GM03348 (cell line): ENCODE measurements around the gene TMEM253.
A peak's percentile ranks its signal among the peaks of the same experiment; 100 is the strongest.

Experiments
- DNase-seq: peaks from one replicate; pipeline ENCODE4 v3.0.0; 2012; ENCODE audit warnings: low spot score

TMEM253 gene

DNA sequence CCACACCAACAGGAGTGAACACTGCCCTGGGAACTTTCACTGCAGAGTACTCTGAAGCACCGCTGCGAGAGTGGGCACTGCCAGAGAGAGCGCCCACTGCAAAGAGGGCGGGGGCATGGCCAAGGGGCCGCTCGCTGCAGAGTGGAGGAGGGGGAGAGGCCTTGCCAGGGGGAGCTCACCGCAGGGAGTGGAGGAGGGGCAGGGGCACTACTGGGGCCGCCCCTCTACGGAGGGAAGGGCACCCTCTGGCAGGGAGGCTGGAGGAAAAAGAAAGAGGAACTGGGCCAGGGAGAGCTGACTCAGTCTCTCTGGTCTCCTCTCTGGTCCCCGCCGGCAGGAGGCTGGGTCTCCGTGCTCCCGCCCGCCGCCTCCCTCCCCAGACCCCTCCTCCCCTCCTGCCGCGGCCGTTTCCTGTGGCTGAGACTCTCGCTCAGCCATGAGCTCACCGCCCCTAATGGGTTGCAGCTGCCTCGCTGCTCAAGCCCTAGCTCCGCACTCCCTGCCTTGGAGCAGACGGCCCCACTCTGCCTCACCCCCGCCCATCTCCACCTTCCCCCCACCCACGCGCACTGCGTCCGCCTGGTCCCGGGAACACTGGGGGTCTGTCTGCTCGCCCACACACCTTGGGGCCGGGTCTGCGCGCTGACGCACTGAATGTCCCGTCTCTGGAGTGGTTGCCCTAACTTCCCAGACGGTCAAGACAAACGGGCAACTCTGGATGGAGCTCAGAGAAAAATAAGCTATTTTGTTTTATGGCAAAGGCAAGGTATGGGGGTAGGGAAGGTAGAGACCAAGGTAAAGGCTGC is 29.4 kb upstream of the TMEM253 start:
- DNase-seq: peak; percentile 95

DNA sequence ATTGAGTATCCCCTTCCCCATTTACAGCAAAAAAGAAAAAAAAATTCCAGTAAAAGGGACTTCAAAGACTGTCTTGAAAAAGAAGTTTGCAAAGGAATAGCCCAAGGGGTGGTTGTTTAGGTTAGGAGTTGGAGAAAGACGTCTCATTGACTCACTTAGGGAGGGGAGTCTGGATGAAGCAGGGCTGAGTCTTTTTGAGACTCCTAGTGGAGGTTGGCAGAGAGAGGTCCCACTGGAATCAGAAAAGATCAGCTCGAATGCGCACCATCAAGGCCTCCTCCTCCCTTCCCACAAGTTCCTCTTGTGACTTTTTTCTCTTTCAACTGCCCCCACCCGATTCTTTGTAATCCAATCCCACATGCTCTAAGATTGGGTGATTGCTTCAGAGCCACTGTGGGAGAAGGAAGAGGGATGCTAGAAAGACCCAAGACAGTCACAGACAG is 28.8 kb upstream of the TMEM253 start:
- DNase-seq: peak; percentile 78

DNA sequence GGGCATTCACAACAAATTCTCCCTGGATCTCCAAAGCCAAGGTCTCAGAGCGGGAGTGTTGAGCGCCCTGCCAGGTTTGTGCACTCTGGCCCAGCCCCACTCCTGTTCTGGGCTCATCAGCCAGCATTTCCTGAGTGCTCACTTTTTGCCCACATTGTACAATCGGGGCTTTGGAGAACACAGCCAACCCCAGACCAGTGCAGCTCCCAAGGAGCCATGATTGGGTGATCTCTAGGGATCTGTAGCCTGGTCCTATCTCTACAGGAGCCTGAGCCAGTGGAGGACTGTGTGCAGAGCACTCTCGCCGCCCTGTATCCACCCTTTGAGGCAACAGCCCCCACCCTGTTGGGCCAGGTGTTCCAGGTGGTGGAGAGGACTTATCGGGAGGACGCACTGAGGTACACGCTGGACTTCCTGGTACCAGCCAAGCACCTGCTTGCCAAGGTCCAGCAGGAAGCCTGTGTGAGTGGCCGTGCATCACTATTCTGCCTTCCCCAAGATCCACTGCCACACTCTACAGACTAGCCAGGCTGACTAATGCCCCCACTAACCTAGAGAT is 28.0 kb upstream of the TMEM253 start:
- no peak for DNase-seq

DNA sequence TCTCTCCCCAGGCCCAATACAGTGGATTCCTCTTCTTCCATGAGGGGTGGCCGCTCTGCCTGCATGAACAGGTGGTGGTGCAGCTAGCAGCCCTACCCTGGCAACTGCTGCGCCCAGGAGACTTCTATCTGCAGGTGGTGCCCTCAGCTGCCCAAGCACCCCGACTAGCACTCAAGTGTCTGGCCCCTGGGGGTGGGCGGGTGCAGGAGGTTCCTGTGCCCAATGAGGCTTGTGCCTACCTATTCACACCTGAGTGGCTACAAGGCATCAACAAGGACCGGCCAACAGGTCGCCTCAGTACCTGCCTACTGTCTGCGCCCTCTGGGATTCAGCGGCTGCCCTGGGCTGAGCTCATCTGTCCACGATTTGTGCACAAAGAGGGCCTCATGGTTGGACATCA is 26.9 kb upstream of the TMEM253 start:
- no peak for DNase-seq

DNA sequence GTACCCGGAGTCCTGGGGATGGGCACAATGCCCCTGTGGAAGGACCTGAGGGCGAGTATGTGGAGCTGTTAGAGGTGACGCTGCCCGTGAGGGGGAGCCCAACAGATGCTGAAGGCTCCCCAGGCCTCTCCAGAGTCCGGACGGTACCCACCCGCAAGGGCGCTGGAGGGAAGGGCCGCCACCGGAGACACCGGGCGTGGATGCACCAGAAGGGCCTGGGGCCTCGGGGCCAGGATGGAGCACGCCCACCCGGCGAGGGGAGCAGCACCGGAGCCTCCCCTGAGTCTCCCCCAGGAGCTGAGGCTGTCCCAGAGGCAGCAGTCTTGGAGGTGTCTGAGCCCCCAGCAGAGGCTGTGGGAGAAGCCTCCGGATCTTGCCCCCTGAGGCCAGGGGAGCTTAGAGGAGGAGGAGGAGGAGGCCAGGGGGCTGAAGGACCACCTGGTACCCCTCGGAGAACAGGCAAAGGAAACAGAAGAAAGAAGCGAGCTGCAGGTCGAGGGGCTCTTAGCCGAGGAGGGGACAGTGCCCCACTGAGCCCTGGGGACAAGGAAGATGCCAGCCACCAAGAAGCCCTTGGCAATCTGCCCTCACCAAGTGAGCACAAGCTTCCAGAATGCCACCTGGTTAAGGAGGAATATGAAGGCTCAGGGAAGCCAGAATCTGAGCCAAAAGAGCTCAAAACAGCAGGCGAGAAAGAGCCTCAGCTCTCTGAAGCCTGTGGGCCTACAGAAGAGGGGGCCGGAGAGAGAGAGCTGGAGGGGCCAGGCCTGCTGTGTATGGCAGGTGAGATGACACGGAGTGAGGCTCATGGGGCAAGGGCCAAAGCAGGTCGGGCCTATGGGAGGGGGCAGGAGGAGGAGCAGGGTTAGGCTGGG is 26.2 kb upstream of the TMEM253 start:
- no peak for DNase-seq

DNA sequence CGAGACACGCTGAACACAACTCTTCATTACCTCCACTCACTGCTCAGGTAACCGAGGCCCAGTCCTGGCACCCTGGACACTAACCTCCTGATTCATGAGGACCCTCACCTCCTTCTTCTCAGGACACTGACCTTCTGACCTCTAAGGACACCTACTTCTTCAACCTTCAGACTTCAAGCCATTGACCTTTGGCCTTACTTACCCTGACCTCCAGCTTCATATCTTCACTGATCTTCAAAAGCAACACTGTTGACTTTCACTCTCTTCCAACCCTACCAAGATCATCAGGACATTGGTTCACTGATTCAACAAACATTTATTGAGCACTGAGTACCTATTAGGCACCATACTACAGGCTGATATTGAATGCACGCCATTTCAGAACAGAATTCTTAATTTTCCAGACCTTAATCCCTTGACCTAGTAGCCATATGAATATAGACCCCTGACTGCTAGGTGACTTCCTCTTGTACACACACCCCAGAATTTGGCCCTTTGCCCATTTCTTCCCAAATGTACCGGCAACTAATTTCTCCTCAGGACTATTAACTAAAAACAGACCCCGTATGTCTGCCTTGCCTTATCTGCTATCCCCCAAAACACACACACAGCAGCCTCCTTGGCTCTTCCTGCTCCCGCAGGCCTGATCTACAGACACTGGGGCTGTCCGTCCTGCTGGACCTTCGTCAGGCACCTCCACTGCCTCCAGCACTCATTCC is 25.0 kb upstream of the TMEM253 start:
- no peak for DNase-seq

DNA sequence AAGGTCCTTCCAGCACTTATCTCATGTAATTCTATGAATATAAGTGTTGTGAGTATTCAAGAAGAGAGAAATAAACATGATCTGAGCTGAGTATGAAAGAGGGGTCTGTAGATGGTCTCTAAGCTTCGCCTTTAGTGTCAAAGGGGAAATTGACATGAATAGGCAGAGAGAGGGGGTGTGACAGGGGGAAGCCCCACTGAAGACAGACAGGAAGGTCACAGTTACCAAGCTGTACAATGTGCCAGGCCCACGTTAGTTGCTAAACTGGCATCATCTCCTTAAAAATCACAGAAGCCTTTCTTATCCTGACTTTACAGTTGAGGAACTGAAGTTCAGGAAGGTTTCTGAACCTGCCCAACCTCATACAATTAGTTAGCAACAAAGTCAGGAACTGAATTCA is 23.2 kb upstream of the TMEM253 start:
- no peak for DNase-seq

DNA sequence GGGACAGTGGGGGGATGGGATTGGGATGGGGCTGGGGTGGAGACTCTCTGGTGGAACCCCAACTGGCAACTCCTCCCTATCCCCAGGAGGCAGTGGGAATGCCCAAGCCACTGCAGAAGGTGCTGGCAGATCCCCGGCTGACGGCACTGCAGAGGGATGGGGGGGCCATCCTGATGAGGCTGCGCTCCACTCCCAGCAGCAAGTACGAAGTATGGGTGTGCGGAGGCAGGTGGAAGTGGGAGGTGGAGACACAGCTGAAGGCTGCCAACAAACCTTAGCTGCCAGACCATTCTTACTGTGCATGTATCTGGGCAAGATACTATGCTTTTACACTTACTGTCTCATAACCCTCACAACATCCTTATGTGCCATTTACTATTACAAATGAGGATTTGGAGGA is 22.6 kb upstream of the TMEM253 start:
- DNase-seq: no peak

DNA sequence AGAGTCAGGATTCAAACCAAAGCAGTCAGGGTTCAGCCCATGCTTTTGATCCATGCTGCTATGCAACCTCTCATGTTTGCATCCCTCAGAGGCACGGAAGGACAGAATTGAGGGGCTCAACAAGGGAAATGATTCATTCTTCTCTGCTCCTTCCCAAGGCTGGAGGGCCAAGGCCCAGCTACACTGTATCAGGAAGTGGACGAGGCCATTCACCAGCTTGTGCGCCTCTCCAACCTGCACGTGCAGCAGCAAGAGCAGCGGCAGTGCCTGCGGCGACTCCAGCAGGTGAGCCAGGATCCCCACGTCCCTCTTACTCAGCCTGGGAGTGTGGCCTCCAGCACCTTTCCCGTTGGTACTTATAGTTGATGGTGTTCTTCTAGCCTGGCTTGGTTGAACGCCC is 22.1 kb upstream of the TMEM253 start:
- no peak for DNase-seq

DNA sequence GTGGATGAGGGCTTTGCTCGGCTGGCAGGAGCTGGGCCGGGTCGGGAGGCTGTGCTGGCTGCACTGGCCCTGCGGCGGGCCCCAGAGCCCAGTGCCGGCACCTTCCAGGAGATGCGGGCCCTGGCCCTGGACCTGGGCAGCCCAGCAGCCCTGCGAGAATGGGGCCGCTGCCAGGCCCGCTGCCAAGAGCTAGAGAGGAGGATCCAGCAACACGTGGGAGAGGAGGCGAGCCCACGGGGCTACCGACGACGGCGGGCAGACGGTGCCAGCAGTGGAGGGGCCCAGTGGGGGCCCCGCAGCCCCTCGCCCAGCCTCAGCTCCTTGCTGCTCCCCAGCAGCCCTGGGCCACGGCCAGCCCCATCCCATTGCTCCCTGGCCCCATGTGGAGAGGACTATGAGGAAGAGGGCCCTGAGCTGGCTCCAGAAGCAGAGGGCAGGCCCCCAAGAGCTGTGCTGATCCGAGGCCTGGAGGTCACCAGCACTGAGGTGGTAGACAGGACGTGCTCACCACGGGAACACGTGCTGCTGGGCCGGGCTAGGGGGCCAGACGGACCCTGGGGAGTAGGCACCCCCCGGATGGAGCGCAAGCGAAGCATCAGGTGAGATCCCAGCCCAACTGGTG is 19.2 kb upstream of the TMEM253 start:
- DNase-seq: no peak

DNA sequence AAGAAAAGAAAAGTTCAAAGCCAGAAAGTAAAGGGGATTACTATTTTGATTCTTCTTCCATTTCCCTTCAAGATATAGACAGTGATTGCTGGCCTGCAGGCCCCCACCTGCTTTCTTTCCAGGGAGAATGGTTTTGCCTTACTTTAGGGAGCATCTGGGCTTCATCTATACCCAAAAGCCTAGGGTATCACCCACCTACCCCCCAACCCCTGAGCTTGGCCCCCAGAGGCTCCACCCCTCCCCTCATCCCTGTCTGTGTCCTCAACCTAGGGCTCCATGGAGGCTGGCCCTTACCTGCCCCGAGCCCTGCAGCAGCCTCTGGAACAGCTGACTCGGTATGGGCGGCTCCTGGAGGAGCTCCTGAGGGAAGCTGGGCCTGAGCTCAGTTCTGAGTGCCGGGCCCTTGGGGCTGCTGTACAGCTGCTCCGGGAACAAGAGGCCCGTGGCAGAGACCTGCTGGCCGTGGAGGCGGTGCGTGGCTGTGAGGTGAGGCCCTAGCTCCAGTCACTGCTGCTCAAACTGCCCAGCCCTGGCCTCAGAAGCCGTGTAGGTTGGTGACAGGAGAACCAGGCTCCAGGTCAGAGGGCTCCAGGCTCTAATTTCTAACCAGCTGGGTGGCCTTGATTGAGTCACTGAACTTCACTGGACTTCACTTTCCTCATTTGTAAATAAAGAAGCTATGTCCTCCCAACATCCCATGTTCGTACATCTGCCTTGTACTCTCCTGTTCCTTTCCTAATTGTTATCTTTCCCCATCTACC is 17.1 kb upstream of the TMEM253 start:
- no peak for DNase-seq

DNA sequence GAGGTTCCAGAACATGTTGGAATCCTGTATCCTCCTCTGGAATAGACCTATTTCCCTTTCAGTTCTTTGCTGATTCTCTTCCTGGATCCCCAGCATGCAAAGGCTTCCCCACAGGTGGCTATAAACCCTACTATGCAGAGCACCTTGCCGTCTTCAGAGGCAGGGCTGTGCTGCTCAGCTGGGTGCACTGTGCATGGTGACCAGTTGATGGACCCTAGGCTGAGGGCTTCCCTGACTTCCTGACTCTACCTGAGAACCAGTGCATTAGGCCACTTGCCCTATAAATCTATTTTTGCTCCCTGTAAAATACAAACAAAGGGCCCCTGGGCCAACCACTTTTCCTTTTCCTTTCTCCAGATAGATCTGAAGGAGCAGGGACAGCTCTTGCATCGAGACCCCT is 16.5 kb upstream of the TMEM253 start:
- no peak for DNase-seq

DNA sequence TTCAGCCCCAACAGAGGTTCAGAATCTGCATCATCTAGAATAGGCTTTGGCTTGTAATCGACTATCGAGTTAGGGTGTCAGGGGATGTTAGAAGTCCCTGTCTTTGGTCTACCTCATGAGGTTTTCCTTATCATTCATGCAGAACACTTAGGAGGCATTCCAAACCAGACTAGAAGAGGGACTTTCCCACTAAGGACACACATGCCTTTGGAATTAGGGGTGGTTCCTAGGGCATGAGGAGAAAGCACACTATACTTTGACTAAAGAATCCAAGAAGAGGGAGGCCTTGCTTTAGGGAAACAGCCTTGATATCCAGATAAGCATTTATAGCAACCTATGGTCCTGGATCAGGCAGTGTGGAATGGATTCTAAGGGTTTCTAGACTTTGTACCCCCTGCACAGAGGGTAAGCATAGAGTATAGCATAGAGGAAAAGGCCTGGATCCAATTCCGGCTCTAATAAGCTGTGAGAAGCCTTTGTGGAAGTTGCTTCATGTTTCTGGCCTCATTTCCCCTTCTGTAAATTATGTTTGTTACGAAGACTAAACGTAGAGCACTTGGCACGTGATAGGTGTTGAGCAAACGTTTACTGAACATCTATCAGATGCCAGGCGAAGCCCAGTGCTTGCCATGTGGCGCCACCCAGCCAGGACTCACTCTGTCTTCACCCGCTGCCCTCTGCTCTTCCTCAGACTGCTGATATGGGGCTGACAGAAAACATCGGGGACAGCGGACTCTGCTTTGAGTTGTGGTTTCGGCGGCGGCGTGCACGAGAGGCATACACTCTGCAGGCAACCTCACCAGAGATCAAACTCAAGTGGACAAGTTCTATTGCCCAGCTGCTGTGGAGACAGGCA is 15.6 kb upstream of the TMEM253 start:
- DNase-seq: peak; percentile 69

DNA sequence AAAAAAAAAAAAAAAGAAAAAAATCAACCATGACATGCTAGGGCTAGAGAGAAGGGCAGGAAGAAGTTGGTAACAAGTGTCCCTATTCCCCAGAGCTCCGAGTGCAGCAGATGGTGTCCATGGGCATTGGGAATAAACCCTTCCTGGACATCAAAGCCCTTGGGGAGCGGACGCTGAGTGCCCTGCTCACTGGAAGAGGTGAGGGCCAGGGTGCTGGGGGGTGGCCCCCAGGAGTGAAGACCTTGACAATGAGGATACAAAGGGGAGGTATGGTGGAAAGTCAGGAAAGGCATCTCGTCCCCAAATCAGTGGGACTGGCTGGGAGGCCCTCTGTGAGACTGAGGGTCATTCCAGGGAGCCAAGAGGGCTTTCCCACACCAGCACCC is 14.0 kb upstream of the TMEM253 start:
- no peak for DNase-seq

DNA sequence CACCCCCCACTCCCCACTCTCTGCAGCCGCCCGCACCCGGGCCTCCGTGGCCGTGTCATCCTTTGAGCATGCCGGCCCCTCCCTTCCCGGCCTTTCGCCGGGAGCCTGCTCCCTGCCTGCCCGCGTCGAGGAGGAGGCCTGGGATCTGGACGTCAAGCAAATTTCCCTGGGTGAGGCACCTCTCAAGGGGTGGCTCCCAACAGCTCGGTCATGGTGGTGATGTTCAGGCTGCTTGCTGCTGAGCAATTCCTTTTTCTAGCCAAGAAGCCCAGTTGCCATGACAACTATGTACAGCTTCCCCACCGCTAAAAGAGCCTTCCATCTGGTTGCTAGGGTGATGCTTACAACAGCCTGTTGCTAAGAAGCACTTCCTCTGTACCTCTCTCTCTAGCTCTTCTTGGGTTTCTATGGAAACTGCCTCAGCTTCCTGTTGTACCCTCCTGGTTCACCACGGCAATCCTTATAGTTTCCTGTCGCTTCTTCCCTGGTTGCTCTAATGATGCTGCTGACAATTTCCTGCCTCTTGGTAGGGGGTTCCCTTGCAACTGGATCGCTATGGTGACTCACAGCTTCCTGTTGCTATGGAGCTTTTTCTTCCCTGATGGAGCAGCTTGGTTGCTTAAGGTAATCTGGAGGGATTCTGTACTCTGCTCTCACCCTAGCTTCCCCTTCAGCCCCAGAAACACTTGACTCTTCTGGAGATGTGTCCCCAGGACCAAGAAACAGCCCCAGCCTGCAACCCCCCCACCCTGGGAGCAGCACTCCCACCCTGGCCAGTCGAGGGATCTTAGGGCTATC is 13.4 kb upstream of the TMEM253 start:
- peak; percentile 69 for DNase-seq

DNA sequence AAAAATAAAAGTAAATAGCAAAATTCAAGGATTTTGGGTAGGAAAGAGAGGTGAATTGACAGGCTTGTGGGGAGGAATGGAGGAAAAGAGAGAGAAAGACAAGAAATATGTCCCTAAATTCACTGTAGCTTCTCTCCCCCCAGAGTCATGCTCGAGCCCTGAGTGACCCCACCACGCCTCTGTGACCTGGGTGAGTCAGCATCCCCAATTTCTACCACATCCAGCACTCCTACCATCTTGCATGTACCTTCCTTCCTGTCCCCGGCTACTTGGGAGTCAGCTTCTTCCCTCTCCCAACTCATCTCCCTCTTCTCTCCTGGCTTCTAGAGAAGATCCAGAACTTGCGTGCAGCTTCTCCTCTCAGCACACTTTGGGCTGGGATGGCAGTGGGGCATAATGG is 12.2 kb upstream of the TMEM253 start:
- peak; percentile 4 for DNase-seq

DNA sequence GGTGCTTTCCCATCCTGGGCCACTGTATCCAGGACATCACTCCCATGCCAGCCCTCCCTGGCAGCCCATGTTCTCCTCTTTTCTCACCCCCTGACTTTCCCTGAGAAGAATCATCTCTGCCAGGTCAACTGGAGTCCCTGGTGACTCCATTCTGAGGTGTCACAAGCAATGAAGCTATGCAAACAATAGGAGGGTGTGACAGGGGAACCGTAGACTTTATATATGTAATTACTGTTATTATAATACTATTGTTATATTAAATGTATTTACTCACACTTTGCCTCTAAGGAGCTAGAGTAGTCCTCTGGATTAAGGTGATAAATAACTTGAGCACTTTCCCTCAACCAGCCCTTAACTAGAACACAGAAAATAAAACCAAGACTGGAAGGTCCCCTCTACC is 11.6 kb upstream of the TMEM253 start:
- no peak for DNase-seq

DNA sequence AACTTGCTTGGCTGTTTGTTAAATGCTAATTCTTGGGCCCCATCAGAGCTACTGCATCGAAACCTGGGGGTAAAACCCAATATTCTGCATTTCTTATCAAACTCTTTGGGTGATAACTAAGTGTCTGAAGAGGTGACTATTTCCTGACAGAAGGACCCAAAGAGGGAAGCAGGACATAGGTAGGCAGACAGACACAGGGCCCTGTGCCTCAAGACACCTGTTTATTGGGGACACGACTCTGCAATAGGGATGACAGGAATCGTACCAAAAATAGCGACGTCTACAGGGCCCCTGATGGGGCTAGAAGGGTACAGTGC is 11.0 kb upstream of the TMEM253 start:
- DNase-seq: no peak

DNA sequence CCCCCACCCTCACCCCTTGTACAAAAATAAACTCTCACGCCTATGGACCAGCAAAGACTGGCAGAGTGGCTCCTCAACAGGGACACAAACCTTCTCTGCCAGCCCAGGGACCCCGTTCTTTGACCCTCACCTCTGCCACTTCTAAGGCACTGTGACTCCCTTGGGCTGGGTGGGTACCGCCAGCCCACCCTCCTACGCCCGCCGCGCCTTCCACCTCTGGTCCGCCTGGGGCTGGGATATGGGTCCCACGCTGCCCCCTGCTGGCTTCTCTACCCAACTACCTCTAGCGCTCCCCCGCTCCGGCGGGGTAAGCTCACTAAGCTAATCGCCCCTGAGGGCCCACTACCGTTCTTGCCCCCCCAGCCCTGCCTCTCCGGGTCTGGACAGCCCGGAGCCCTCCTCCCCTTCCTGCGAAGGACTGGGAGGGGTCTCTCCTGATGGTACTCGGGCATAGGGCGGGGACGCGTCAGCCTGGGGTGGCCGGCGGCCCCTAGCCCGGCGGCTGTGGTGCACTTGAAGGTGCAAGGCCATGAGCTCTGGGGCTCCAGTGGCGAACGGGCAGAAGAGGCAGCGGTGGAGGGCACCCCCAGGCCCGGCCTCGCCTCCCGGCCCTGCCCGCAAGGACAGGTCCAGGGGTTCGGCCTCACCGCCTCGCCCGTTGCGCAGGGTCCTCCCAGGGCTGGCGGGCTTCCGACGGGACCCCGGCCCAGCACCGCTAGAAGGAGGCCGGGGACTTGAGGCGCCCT is 10.5 kb upstream of the TMEM253 start:
- DNase-seq: peak; percentile 51
